Adipose tissue (tissue), 3 donors: Measurements from ENCODE around the gene MTHFD1L. TPM values are rescaled to one million over a fixed set of nuclear protein-coding genes. Genes with fewer than 3 reads are reported as not detected.

Source experiments
- H3K27ac ChIP-seq: one replicate; pipeline ENCODE4 v1.5.1; 2013; ENCODE audit warnings: low read depth, low read length
- WGBS, 3 donors: extraction: QIAGEN DNeasy Blood & Tissue Kit; methylation state at CpG; one replicate each; pipeline ENCODE4 v1.1.7; 2013; 5-methylcytosine and 5-hydroxymethylcytosine counted together
- polyA plus RNA-seq, 3 donors: library from polyadenylated mRNA; stranded (reverse); fragments of 200-250 nt; gene quantifications; one replicate each; pipeline ENCODE4 v1.2.3, GENCODE V29; 2013
- donor health status: healthy with polysubstance abuse.
- donor health status: Bipolar disorder and iron deficiency.
- donor health status: healthy.

Gene MTHFD1L
- polyA plus RNA-seq, 3 donors = 3.9 to 11.3 (median 4.4) TPM

- no peak overlapping the region for H3K27ac ChIP-seq
- 23 to 28% (median 27%) methylated on average over 7 of the region's 7 CpGs for WGBS, 3 donors
These were observed 26.5 kb downstream of the MTHFD1L start for GRCh38 chr6:150891888-150892485.

- no peak overlapping the region for H3K27ac ChIP-seq
- 89 to 92% (median 89%) methylated on average over 8 of the region's 8 CpGs for WGBS, 3 donors
These were observed 28.8 kb downstream of the MTHFD1L start for GRCh38 chr6:150894191-150894744.

- 37 to 62% (median 45%) methylated on average over 12 of the region's 12 CpGs for WGBS, 3 donors
- no peak overlapping the region for H3K27ac ChIP-seq
These were observed 29.5 kb downstream of the MTHFD1L start for GRCh38 chr6:150894935-150895552.

- H3K27ac ChIP-seq = no peak overlapping the region
- 68 to 70% (median 68%) methylated on average over 4 of the region's 4 CpGs for WGBS, 3 donors
These were observed 30.6 kb downstream of the MTHFD1L start for GRCh38 chr6:150895928-150896632.

- WGBS, 3 donors = 86 to 90% (median 90%) methylated on average over 7 of the region's 7 CpGs
- no peak overlapping the region for H3K27ac ChIP-seq
These were observed 32.0 kb downstream of the MTHFD1L start for GRCh38 chr6:150897400-150897943.

- 62 to 84% (median 64%) methylated on average over 11 of the region's 11 CpGs for WGBS, 3 donors
- H3K27ac ChIP-seq = no peak overlapping the region
These were observed 33.1 kb downstream of the MTHFD1L start for GRCh38 chr6:150898399-150899170.

GRCh38 chr6:150899231-150899630 lies 33.7 kb downstream of the MTHFD1L start:
- WGBS, 3 donors = 70 to 91% (median 76%) methylated on average over 2 of the region's 2 CpGs
- no peak overlapping the region for H3K27ac ChIP-seq

- H3K27ac ChIP-seq = no peak overlapping the region
- whole genome bisulfite sequencing, 3 donors = 85 to 94% (median 91%) methylated on average over 3 of the region's 3 CpGs
These were observed 34.5 kb downstream of the MTHFD1L start for GRCh38 chr6:150900049-150900448.

GRCh38 chr6:150902142-150902776 lies 36.8 kb downstream of the MTHFD1L start:
- H3K27ac ChIP-seq = no peak overlapping the region
- WGBS, 3 donors = 62 to 86% (median 76%) methylated on average over 3 of the region's 3 CpGs

- H3K27ac ChIP-seq = no peak overlapping the region
- 80 to 89% (median 87%) methylated on average over 6 of the region's 6 CpGs for WGBS, 3 donors
These were observed 40.3 kb downstream of the MTHFD1L start for GRCh38 chr6:150905769-150906168.

- WGBS, 3 donors = 56 to 72% (median 71%) methylated on average over 1 of the region's 1 CpG
- H3K27ac ChIP-seq = no peak overlapping the region
These were observed 41.3 kb downstream of the MTHFD1L start for GRCh38 chr6:150906641-150907326.

GRCh38 chr6:150907383-150907782 lies 41.9 kb downstream of the MTHFD1L start:
- 65 to 85% (median 70%) methylated on average over 8 of the region's 8 CpGs for WGBS, 3 donors
- H3K27ac ChIP-seq = no peak overlapping the region

- H3K27ac ChIP-seq = no peak overlapping the region
These were observed 43.4 kb downstream of the MTHFD1L start for GRCh38 chr6:150908901-150909300.

GRCh38 chr6:150910561-150910960 lies 45.1 kb downstream of the MTHFD1L start:
- 40 to 70% (median 40%) methylated on average over 2 of the region's 2 CpGs for WGBS, 3 donors
- H3K27ac ChIP-seq = no peak overlapping the region

More at GRCh38 chr6:150908901-150909300, 43.4 kb downstream of the MTHFD1L start:
- 82 to 89% (median 84%) methylated on average over 2 of the region's 2 CpGs for WGBS, 3 donors

GRCh38 chr6:150914372-150914771 lies 48.9 kb downstream of the MTHFD1L start:
- WGBS, 3 donors = 93 to 95% (median 95%) methylated on average over 6 of the region's 6 CpGs

GRCh38 chr6:150915131-150915879 lies 49.8 kb downstream of the MTHFD1L start:
- WGBS, 3 donors = 67 to 76% (median 70%) methylated on average over 6 of the region's 6 CpGs
- H3K27ac ChIP-seq = no peak overlapping the region

More at GRCh38 chr6:150914372-150914771, 48.9 kb downstream of the MTHFD1L start:
- H3K27ac ChIP-seq = no peak overlapping the region

- 64 to 94% (median 68%) methylated on average over 7 of the region's 7 CpGs for WGBS, 3 donors
- no peak overlapping the region for H3K27ac ChIP-seq
These were observed 50.4 kb downstream of the MTHFD1L start for GRCh38 chr6:150915880-150916265.
